DLD1 (cell line): ENCODE data around the gene SLC6A5.
"Not testable (repeated sequence)": the region's sequence is repeated elsewhere in the genome, so short reads cannot be mapped to it uniquely, and the experiment has no call there.

Experiments used
- in situ Hi-C: cut with HindIII; loops from 2 replicates; pipeline ENCODE4 v1.10.0; 2017; ENCODE audit warnings: low sequenced_read_pairs

Gene SLC6A5

DNA sequence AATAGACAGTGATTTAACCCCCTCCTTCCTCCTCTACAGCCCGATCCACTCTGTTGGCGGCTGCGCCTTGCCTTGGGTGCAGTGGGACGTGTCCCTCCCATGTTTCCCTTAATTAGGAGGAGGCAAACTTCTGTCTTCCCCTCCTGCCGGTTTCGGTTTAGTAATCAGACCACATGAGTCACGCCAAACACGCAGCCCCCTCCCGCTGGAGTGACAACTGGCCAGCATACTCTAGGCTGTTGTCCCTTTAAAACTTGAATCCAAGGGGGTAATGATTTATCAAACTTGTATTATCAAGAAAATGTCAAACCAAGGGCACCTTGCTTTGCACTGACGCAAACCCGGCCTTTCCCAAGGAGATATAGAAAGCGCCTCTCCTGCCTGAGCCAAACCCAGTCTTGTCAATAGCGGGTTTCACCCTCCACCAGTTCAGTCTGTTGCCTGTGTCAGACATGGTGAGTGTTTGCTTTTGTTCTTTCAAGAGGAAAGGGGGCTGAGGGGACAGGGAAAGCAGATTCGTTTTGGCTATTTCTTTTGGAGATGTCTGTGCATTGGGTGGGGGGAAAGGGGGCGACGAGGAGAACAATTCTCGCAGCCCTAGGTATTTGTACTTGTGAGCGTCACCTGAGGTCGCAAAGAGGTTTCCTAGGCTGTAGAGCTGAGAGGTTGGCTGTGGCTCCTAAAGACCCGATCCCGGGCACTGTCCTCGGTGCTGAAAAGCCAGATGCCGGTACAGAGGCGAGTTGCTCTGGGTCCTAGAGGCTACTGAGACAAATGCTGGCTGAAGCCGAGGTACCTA is at the start of gene SLC6A5:
SLC6A5 (plus strand) TSS at position 388 of the 799 bp plus-strand sequence; CDS start at position 453, 65 bp downstream.
- in situ Hi-C loops = loop anchor here (25.0 kb wide), 1 partner anchor 212 kb away; the partner anchor contains the start of gene PRMT3

DNA sequence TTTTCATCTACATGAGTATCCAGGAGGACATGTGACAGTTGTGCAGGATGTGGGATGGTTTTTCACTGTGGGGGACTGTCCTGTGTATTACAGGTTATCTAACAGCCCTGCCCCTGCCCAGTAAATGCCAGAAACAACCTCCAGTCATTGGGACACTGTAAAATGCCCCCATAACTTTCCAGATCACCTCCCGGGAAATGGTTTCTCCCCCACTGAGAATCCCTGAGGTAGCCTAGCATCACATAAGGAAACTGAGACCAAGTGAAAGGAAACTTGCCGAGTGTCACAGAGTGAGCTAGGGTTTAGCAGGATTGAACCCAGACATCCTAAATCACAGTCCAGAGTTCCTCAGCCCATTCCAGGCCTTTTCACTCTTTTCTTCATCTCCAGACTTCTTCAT is 48.3 kb upstream of the SLC6A5 start:
- in situ Hi-C loops = no loop called here

- in situ Hi-C loops = no loop called here
Observed at GRCh38 chr11:20555783-20556182, 43.6 kb upstream of the SLC6A5 start.

DNA sequence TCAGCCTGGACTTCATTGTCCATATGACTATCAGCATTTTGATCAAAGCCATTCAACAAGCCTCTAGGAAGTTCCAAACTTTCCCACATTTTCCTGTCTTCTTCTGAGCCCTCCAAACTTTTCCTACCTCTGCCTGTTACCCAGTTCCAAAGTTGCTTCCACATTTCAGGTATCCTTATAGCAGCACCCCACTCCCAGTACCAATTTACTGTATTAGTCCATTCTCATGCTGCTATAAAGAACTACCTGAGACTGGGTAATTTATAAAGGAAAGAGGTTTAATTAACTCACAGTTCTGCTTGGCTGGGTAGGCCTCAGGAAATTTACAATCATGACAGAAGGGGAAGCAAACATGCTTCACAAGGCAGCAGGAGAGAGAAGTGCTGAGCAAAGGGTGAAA is 43.0 kb upstream of the SLC6A5 start:
- in situ Hi-C loops = not testable (repeated sequence)

- in situ Hi-C loops = no loop called here
Observed at GRCh38 chr11:20558741-20559140, 40.7 kb upstream of the SLC6A5 start.

DNA sequence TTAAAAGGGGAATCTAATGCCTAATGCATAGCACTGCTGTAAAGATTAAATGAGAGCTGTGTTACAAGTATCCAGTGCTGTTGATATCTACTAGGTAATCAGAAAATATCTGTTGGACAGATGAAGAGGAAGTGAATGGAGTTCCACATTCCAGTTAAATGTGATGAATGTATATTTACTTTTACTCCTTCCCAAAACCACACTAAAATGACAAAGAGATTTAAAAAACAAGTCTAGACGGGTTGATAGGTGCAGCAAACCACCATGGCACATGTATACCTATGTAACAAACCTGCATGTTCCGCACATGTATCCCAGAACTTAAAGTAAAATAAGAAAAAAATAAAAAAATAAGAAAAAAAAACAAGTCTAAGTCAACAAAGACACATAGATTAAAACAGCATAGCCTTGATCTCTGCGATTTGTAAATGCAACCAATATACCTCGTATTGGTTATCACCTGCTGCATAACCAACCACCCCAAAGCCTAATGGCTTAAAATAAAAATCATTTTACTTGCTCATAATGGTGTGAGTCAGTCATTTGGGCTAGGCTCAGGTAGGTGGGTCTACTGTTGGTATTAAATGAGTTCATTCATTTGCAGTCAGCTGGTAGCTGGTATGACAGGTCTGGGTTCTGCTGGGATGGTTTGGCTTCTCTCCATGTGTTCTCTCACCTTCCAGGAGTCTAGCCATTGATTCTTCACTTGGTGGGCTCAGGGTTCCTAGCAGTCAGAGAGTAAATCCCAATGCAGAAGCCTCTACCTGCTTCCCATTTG is 39.7 kb upstream of the SLC6A5 start:
- in situ Hi-C loops = no loop called here

- in situ Hi-C loops = no loop called here
Observed at GRCh38 chr11:20561915-20562314, 37.5 kb upstream of the SLC6A5 start.

- in situ Hi-C loops = no loop called here
Observed at GRCh38 chr11:20563866-20564265, 35.5 kb upstream of the SLC6A5 start.

- in situ Hi-C loops = no loop called here
Observed at GRCh38 chr11:20564846-20565635, 34.4 kb upstream of the SLC6A5 start.

DNA sequence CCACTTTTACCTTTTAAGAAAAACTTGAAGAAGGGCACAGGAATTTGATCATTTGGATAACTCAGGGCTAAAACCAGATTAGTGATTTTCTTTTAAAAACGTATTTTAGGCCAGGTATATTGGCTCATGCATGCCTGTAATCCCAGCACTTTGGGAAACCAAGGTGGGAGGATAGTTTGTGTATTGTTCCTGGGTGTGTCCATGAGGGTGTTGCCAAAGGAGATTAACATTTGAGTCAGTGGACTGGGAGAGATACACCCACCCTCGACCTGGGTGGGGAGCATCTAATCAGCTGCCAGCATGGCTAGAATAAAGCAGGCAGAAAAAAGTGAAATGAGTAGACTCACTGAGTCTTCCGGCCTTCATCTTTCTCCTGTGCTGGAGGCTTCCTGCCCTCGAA is 33.3 kb upstream of the SLC6A5 start:
- in situ Hi-C loops = not testable (repeated sequence)

DNA sequence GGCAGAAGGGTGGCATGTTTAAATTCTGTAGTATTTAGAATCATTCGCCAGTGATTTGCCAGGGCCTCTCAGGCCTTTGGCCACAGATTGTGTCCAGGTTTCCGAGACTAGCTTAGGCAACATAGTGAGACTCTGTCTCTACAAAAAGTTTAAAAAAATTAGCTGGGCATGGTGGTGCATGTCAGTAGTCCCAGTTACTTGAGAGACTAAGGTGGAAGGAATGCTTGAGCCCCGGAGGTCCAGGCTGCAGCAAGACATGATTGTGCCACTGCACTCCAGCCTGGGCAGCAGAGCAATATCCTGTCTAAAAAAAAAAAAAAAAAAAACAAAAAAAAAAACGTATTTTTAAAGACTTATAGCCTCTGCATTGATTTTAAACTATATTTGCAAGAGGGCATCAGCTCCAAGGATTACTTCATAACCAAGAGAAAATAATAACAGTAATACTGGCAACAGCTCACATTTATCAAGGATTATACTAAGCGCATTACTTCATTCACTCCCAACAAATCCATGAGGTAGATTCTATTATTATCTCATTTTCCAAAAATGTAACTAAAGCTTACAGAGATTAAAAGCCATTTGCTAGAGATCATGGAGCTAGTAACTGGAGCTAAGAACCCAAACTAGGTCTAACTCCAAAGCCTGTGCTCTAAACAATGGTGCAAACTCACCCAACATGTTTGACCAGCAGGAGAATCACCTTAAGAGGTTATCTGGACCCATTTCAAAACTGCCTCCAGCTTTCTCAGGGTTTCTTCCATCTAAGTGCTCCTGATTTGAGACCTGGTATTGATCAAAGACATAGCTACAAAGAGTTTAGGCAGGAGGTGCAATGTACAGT is 32.6 kb upstream of the SLC6A5 start:
- in situ Hi-C loops = no loop called here

GRCh38 chr11:20579725-20580124 is 19.7 kb upstream of the SLC6A5 start:
- in situ Hi-C loops = not testable (repeated sequence)

DNA sequence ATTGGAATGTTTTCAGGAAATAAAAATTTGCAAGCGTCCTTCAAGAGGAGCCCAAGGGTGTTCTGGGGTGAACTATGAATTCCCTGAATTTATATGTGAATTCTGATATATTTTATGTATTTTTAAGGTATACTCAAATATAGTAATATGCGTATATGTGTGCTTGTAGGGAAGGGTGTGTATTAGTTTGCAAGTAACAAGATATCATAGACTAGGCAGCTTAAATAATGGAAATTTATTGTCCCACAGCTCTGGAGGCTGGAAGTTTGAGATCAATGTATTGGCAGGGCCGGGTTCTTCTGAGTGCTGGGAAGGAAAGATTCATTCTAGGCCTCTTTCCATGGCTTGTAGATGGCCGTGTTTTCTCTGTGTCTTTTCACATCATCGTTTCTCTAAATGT is 16.2 kb upstream of the SLC6A5 start:
- in situ Hi-C loops = no loop called here

GRCh38 chr11:20584093-20584774 is 15.2 kb upstream of the SLC6A5 start:
- in situ Hi-C loops = no loop called here

GRCh38 chr11:20589796-20590195 is 9.6 kb upstream of the SLC6A5 start:
- in situ Hi-C loops = no loop called here

DNA sequence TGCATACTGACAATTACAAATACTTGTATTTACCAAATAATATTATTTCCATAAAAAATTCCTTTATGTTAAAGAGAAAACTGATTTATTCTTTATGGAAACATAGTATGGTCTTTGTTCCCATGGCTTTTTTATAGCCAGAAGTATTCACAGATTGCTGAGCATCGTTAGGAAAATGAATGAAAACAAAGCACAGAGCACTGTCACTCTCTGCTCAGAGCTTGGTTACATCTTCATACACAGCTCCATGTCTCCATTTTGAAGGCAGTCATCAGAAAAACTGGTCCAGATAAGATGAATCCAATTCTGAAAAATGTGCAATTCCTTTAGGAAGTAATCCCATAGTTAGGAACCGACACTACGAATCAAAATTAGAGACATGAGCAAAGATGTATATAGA is 9.0 kb upstream of the SLC6A5 start:
- in situ Hi-C loops = no loop called here

DNA sequence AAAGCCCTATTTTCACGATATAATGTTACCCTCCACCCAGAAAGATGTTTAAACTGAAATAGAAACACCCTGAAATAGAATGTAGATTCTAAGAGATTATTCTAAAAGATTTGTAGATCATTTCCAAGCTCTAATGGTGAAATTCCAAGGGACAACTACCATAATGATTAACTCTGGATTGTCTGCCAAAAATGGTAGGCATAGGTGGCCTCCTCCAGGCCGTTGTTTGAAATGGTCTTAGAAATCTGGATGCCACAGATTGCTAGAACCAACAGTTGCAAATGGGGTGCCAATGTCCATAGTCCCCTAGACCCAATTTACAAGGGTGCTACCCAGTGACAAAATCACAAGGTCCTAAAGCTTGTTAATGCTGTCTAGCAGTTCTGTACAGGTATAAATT is 6.7 kb upstream of the SLC6A5 start:
- in situ Hi-C loops = no loop called here

DNA sequence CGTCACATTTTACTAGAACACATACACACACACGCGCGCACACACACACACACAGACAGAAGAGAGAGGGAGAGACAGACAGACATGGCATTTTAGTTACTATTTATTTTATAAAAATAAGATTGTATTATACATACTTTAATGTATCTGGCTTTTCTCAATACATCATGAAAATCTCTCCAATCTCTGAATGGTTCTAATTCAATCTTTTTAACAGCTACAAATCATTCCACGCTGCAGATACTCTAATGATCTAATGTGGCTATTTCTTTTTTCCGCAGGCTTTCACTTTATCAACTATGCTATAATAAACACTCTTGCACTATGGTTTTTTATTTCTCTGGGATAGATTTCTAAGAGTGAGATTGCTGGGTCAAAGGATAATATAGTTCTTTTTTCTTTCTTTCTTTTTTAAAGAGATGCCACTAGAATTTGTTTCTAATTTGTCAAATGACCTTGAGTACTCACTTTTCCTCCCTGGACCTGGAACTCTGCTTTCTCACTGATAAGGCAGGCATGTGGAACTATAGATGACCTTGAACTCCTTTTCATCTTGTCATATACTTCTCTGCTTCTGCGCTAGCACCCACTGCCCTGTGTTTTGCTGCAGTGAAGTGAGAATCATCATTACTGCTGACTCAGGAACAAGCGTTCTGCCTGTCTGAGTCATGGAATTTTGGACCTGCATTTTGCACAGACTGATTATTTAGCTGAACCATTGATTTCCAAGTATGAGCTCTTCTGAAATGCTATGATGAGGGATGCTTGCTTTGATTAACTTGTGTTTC is 4.9 kb upstream of the SLC6A5 start:
- in situ Hi-C loops = no loop called here

DNA sequence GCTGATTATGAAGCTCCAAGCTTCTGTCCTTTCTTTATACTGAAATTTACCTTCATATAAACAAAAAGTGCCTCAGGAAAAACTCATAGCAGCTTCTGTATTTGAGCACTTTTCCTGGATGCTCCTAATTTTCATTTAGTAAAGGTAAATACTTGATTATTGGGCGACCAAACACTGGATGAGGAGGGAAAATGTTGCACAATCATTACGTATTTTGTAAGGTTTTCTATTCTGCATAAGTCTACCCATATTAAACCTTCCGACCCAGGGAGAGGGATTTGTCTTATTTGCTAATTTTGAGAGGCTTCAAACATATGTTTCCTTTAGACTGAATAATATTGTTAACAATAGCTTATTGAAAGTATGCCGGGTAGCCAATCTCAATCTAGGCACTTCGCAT is 4.3 kb upstream of the SLC6A5 start:
- in situ Hi-C loops = no loop called here
